MCF 10A (cell line): ENCODE data around the gene AGBL1. TPM values are rescaled to one million over a fixed set of nuclear protein-coding genes. Genes with fewer than 3 reads are reported as not detected.

Experiments used
- BruUV-seq: library from RNA; stranded (reverse); fragments of 400-500 nt; replicated peaks from 2 replicates; lab custom pipeline; 2021; lab: Mats Ljungman, UMichigan
- CTCF ChIA-PET: fragments of 300-600 bp; sonication (Branson Sonifier 250); formaldehyde crosslinking; extraction: SDS; loops from one replicate; lab custom pipeline; 2021; ENCODE audit warnings: antibody characterized with exemption, inconsistent platforms; lab: Yijun Ruan, JAX
- POLR2A ChIA-PET: fragments of 300-600, 350-650 bp; sonication (Branson Sonifier 250); formaldehyde crosslinking; extraction: SDS; loops from one replicate; lab custom pipeline; 2020; ENCODE audit warnings: antibody characterized with exemption, inconsistent platforms; lab: Yijun Ruan, JAX
- DNase-seq: peaks from one replicate; pipeline ENCODE4 v3.0.0-alpha.2; 2018; ENCODE audit not compliant: unreplicated experiment
- H3K27ac Mint-ChIP-seq: one replicate; pipeline ENCODE4 v1.8.0; 2022; ENCODE audit warnings: mild to moderate bottlenecking, low read depth, mixed read lengths; ENCODE audit not compliant: unreplicated experiment
- H3K27me3 Mint-ChIP-seq: one replicate; pipeline ENCODE4 v1.8.0; 2022; ENCODE audit warnings: mixed read lengths; ENCODE audit not compliant: insufficient read depth, unreplicated experiment
- H3K36me3 Mint-ChIP-seq: one replicate; pipeline ENCODE4 v1.8.0; 2022; ENCODE audit warnings: mild to moderate bottlenecking, moderate library complexity, mixed read lengths; ENCODE audit not compliant: insufficient read depth, unreplicated experiment
- H3K4me1 Mint-ChIP-seq: one replicate; pipeline ENCODE4 v1.8.0; 2022; ENCODE audit warnings: mixed read lengths; ENCODE audit not compliant: insufficient read depth, unreplicated experiment
- H3K4me3 Mint-ChIP-seq: one replicate; pipeline ENCODE4 v1.8.0; 2022; ENCODE audit warnings: mild to moderate bottlenecking, moderate library complexity, mixed read lengths; ENCODE audit not compliant: unreplicated experiment
- H3K9me3 Mint-ChIP-seq: one replicate; pipeline ENCODE4 v1.8.0; 2022; ENCODE audit warnings: mixed read lengths; ENCODE audit not compliant: unreplicated experiment
- intact Hi-C: fragments of 100-400 bp; cut with micrococcal nuclease; formaldehyde crosslinking; loops from 2 replicates; pipeline ENCODE4 v1.14.1; 2022
- total RNA-seq: library from RNA; stranded (reverse); gene quantifications from 2 replicates; pipeline ENCODE4 v1.2.3, GENCODE V29; 2022
- TF ChIP-seq, protein P1 (sequence below): fragments of 200-600 bp; IDR thresholded peaks from one replicate; pipeline ENCODE4 v1.8.0; 2022; ENCODE audit warnings: antibody characterized with exemption, mild to moderate bottlenecking; ENCODE audit not compliant: unreplicated experiment

The AGBL1 gene
- total RNA-seq, 1 experiment from 2014 or later, result not detected

DNA sequence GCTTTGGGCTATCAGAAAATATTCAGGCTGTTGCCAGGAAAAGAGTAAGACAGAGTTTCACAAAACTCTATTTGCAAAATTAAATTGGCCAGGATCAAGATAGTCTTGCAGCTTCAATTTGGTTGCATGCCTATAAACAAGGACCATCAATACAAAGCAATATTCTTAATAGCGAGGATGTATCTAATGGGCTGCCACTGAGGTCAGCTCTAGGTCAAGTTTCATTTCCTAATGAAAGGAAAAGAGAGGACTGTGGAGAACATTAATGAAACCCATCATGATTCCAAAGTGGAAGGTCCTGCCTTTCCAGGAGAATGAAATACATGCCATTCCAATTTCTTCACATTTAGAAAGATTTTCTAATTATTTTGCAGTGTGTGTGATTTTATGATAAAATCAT, 273.5 kb downstream of the AGBL1 start:
- peaks cover under 1% of the 10 kb centered on the region for H3K4me1 Mint-ChIP-seq
- intact Hi-C loops, result no loop called here
- DNase-seq, result no peak
- TF ChIP-seq, protein P1, sequence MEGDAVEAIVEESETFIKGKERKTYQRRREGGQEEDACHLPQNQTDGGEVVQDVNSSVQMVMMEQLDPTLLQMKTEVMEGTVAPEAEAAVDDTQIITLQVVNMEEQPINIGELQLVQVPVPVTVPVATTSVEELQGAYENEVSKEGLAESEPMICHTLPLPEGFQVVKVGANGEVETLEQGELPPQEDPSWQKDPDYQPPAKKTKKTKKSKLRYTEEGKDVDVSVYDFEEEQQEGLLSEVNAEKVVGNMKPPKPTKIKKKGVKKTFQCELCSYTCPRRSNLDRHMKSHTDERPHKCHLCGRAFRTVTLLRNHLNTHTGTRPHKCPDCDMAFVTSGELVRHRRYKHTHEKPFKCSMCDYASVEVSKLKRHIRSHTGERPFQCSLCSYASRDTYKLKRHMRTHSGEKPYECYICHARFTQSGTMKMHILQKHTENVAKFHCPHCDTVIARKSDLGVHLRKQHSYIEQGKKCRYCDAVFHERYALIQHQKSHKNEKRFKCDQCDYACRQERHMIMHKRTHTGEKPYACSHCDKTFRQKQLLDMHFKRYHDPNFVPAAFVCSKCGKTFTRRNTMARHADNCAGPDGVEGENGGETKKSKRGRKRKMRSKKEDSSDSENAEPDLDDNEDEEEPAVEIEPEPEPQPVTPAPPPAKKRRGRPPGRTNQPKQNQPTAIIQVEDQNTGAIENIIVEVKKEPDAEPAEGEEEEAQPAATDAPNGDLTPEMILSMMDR, result no peak
- H3K4me3 Mint-ChIP-seq, result no peak overlapping the region
- BruUV-seq, result no TSS peak
- no peaks in the 10 kb centered on the region for H3K36me3 Mint-ChIP-seq
- no peaks in the 10 kb centered on the region for H3K27me3 Mint-ChIP-seq
- no peaks in the 10 kb centered on the region for H3K9me3 Mint-ChIP-seq
- H3K27ac Mint-ChIP-seq, result no peak overlapping the region
- ChIA-PET POLR2A (no interaction called here), CTCF (no interaction called here)

DNA sequence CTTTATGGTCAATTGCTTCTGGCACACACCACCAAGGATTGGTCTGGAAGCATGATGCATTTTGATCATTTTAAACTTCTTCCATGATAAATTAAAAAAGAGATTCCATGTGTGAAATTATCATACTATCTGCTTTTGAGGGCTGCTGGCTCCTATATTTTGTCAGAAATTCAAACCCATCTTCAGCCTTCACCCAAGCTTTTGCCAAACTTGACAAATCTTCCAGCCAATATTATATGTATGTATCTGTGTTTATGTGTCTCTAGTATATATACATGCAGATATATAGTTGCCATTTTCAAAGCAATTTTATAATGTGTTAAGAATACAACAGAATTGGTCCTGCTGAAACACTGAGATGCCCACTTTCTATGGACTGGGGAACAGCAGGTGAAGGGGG, 275.7 kb downstream of the AGBL1 start:
- H3K4me3 Mint-ChIP-seq, result no peak overlapping the region
- TF ChIP-seq, protein P1, result no peak

DNA sequence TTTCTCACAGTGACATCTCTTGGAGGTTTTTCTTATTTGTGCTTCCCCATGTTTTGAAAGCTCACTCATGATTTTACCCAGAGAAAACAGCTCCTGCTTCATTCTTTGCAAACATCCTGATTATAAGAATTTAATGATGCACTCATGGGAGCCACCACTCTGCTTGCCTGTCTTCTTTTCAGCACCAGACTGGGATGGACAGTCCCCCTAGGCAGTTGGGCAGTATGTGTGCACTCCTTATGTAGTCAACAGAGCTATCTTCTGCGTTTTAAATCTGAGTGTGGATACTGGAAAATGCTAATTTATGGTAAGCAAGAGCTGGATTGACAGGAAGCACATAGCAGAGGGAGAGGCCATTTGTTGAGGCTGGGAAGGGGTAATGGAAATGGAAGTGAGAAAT, 276.1 kb downstream of the AGBL1 start:
- H3K9me3 Mint-ChIP-seq, result no peaks in the 10 kb centered on the region
- intact Hi-C loops, result no loop called here
- POLR2A ChIA-PET, result interaction anchor here (0.7 kb wide), 1 partner anchor 123 kb away, joined by 5 read pairs; no protein-coding TSS in a partner anchor
- H3K27me3 Mint-ChIP-seq, result no peaks in the 10 kb centered on the region
- no peaks in the 10 kb centered on the region for H3K4me1 Mint-ChIP-seq
- no peaks in the 10 kb centered on the region for H3K36me3 Mint-ChIP-seq
- TF ChIP-seq, protein P1, result no peak
- CTCF ChIA-PET, result interaction anchor here (0.6 to 2.4 kb wide), 4 partner anchors 19 to 1222 kb away, joined by 3 to 6 read pairs (median 3); no protein-coding TSS in a partner anchor
- no peak overlapping the region for H3K27ac Mint-ChIP-seq
- BruUV-seq, result no TSS peak
- peak; percentile 14 for DNase-seq
- H3K4me3 Mint-ChIP-seq, result no peak overlapping the region

More for the DNA sequence above, 275.7 kb downstream of the AGBL1 start:
- no TSS peak for BruUV-seq
- no peaks in the 10 kb centered on the region for H3K4me1 Mint-ChIP-seq
- DNase-seq, result no peak
- no peaks in the 10 kb centered on the region for H3K9me3 Mint-ChIP-seq
- POLR2A ChIA-PET, result interaction anchor here (0.7 kb wide), 1 partner anchor 122 kb away, joined by 5 read pairs; no protein-coding TSS in a partner anchor
- H3K27ac Mint-ChIP-seq, result no peak overlapping the region
- no peaks in the 10 kb centered on the region for H3K36me3 Mint-ChIP-seq
- CTCF ChIA-PET, result interaction anchor here (2.4 kb wide), 1 partner anchor 123 kb away, joined by 6 read pairs; no protein-coding TSS in a partner anchor
- no peaks in the 10 kb centered on the region for H3K27me3 Mint-ChIP-seq
- intact Hi-C loops, result no loop called here

DNA sequence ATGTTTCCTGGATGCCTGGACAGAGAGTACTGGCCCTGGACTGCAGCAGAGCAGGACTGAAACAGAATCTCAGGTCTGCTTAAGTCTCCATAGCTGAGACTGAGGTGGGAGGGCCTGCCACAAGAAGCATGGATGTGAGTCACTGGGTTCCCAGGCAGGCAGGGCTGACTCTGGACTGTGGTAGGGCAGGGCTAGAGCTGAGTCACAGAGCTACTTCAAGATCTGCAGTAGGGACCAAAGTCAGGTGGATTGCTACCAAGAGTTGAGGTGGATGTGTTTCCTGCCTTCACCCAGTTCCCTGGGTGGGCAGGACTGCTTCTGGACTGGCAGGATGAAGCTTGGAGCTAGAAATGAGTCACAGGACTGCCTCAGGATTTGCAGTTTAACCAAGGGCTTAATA, 282.9 kb downstream of the AGBL1 start:
- peaks cover 20% of the 10 kb centered on the region for H3K4me1 Mint-ChIP-seq
- intact Hi-C loops, result no loop called here
- peaks cover 12% of the 10 kb centered on the region for H3K9me3 Mint-ChIP-seq
- no peaks in the 10 kb centered on the region for H3K36me3 Mint-ChIP-seq
- H3K27ac Mint-ChIP-seq, result peak overlapping the region; percentile 49
- DNase-seq, result peak; percentile 86
- no TSS peak for BruUV-seq
- TF ChIP-seq, protein P1, result no peak
- CTCF ChIA-PET, result no interaction called here
- no peak overlapping the region for H3K4me3 Mint-ChIP-seq
- no peaks in the 10 kb centered on the region for H3K27me3 Mint-ChIP-seq
- POLR2A ChIA-PET, result interaction anchor here (0.7 to 2.2 kb wide), 8 partner anchors 11 to 245 kb away, joined by 3 to 11 read pairs (median 4); no protein-coding TSS in a partner anchor
